Cardiac muscle cell (in vitro differentiated cells and primary cell): ENCODE data around the gene EIF3J. TPM values are rescaled to one million over a fixed set of nuclear protein-coding genes. Genes with fewer than 3 reads are reported as not detected.
"Not testable (repeated sequence)": the region's sequence is repeated elsewhere in the genome, so short reads cannot be mapped to it uniquely, and the experiment has no call there.

Experiments used
- DNase-seq, 2 donors: peaks; one replicate each; pipeline versions ENCODE4 v3.0.0 to v3.0.0-alpha.2; 2010 to 2017; ENCODE audit warnings: low read depth in 1 of 2, low spot score in 1 of 2
- H3K27ac ChIP-seq: fragments of 200-600 bp; sonication (generic); 2 replicates; pipeline ENCODE4 v1.5.1; 2016
- H3K27me3 ChIP-seq: fragments of 200-600 bp; sonication (generic); 2 replicates; pipeline ENCODE4 v1.6.0; 2016; ENCODE audit warnings: control low read depth
- H3K36me3 ChIP-seq: fragments of 200-600 bp; sonication (generic); 2 replicates; pipeline ENCODE4 v1.5.1; 2016; ENCODE audit warnings: control low read depth
- H3K4me1 ChIP-seq: fragments of 200-600 bp; sonication (generic); 2 replicates; pipeline ENCODE4 v1.8.1; 2017; ENCODE audit warnings: low read depth, mild to moderate bottlenecking, mixed run types
- H3K4me3 ChIP-seq: fragments of 200-600 bp; sonication (generic); 2 replicates; pipeline ENCODE4 v1.5.1; 2016; ENCODE audit warnings: mild to moderate bottlenecking
- H3K9me3 ChIP-seq: fragments of 200-600 bp; sonication (generic); 2 replicates; pipeline ENCODE4 v1.5.1; 2017; ENCODE audit warnings: low read depth, mild to moderate bottlenecking, control low read depth
- polyA plus RNA-seq: library from polyadenylated mRNA; unstranded; fragments of >200 nt; fragmentation: Nextera tagmentation; extraction: Ambion mirVana; gene quantifications from 2 replicates; pipeline ENCODE4 v1.2.1, GENCODE V29; 2016
- total RNA-seq: library from RNA; depleted of rRNA; stranded (reverse); fragments of >200 nt; gene quantifications from 2 replicates; pipeline ENCODE4 v1.2.3, GENCODE V29; 2016
- TF ChIP-seq, protein P1 (sequence below): IDR thresholded peaks from 2 replicates; pipeline ENCODE4 v1.5.1; 2012; ENCODE audit warnings: low read depth, mild to moderate bottlenecking, low read length

The EIF3J gene
- total and polyA plus RNA-seq, 2 experiments from 2014 or later = 29.7 to 55.7 TPM

DNA sequence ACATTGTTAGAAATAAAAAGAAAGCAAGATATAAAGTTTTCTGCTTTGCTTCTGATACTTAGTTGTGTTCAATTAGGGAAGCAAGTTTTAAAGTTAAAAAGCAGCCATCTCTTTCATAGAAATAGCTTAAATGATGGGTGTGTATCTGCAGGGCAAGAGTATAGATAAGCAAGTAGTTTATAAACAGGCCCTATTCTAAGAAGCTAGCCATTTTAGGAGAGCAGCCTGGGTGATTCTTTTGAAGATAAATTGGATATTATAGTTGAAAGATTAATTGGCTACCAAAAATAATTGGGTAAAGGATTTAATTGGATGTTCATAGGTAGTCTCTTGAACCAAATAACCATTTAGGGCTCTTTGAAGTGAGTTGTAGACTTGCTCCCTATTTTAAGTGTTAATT is 5.6 kb downstream of the EIF3J start:
- peak overlapping the region; percentile 45 for H3K27ac ChIP-seq
- TF ChIP-seq, protein P1, sequence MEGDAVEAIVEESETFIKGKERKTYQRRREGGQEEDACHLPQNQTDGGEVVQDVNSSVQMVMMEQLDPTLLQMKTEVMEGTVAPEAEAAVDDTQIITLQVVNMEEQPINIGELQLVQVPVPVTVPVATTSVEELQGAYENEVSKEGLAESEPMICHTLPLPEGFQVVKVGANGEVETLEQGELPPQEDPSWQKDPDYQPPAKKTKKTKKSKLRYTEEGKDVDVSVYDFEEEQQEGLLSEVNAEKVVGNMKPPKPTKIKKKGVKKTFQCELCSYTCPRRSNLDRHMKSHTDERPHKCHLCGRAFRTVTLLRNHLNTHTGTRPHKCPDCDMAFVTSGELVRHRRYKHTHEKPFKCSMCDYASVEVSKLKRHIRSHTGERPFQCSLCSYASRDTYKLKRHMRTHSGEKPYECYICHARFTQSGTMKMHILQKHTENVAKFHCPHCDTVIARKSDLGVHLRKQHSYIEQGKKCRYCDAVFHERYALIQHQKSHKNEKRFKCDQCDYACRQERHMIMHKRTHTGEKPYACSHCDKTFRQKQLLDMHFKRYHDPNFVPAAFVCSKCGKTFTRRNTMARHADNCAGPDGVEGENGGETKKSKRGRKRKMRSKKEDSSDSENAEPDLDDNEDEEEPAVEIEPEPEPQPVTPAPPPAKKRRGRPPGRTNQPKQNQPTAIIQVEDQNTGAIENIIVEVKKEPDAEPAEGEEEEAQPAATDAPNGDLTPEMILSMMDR = no peak
- no peaks in the 10 kb centered on the region for H3K9me3 ChIP-seq
- H3K27me3 ChIP-seq = no peaks in the 10 kb centered on the region
- H3K36me3 ChIP-seq = peaks cover 3% of the 10 kb centered on the region
- H3K4me3 ChIP-seq = no peak overlapping the region
- peaks cover 23% of the 10 kb centered on the region for H3K4me1 ChIP-seq
- DNase-seq = no peak

DNA sequence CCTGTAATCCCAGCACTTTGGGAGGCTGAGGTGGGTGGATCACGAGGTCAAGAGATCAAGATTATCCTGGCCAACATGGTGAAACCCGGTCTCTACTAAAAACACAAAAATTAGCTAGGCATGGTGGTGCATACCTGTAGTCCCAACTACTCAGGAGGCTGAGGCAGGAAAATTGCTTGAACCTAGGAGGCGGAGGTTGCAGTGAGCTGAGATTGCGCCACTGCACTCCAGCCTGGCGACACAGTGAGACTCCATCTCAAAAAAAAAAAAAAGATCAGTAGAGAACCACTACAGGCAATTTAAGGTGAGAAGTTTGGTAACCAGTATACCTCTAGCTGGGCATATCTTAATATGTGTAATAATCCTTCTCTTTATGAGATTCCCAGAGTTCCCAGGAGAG is 7.8 kb downstream of the EIF3J start:
- H3K27ac ChIP-seq, H3K4me3 ChIP-seq, DNase-seq, H3K27me3 ChIP-seq, H3K36me3 ChIP-seq, H3K9me3 ChIP-seq: not testable (repeated sequence)
- peaks cover 13% of the 10 kb centered on the region for H3K4me1 ChIP-seq

DNA sequence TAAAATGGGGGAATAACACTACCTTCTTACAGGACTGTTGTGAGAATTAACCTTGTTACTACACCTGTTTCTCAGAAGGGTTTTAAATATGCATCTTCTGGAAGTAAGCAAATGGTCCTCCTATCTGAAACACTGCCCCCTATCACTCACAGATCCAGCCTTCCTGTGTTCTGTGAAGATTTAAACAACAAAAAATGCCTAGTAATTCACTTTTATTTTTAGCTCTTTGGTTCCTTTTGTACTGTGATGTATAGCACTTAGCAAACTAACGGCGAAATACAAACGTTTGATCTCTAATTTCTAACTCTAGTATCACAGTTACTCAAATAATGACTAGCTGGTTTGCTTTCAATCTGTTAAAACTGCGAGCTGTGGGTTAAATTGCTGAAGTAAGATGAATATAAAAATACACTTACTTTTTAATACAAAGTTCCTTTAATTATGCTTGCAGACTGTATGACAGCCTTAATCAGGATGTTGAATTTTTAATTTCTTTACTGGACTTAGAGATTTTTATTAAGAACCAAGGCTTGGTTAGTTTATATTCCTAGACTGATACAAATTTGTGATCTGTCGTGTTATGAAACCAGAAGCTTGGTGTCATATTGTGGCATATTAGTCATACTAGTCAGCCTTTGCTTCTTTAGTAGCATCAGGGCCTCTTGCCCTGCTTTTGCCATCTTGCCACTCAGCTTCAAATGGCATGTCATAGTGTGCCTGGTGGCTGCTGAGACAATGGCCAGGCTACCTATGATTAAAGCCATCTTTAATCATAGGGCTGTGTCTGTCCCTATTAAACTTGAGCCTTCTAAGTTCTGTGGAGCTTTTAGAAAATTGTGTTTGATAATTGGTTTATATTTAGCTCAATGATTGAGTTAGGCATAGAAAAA is 9.2 kb downstream of the EIF3J start:
- Histone ChIP-seq H3K4me3 (no peak overlapping the region), H3K4me1 (peaks cover 13% of the 10 kb centered on the region), H3K27me3 (no peaks in the 10 kb centered on the region), H3K27ac (peak overlapping the region; percentile 43), H3K36me3 (no peaks in the 10 kb centered on the region), H3K9me3 (no peaks in the 10 kb centered on the region)
- DNase-seq = no peak
- TF ChIP-seq, protein P1 = peak; percentile 39

DNA sequence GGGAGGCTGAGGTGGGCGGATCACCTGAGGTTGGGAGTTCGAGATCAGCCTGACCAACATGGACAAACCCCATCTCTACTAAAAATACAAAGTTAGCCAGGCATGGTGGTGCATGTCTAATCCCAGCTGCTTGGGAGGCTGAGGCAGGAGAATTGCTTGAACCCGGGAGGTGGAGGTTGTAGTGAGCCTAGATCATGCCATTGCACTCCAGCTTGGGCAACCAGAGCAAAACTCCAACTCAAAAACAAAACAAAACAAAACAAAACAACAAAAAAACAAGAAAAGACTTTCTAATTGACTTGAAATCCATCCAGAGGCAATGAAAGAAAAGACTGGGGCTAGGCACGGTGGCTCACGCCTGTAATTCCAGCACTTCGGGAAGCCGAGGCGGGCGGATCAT is 12.2 kb downstream of the EIF3J start:
- H3K27me3 ChIP-seq, H3K4me1 ChIP-seq, H3K4me3 ChIP-seq, H3K9me3 ChIP-seq, H3K27ac ChIP-seq, DNase-seq: not testable (repeated sequence)
- H3K36me3 ChIP-seq = peaks cover 11% of the 10 kb centered on the region

DNA sequence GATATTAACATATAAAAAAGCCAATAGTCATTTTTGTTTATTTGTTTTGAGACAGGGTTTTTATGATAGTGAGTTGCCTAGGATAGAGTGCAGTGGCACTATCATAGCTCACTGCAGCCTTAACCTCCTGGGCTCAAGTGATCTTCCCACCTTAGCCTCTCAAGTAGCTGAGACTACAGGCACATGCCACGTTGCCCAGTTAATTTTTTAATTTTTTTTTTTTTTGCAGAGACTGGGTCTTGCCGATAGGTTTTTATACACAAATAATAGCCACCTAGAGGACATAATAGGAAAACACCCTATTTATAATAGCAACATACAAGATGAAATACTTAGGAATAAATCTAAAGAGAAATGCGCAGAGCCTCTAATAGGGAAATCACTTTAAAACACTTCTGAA is 13.3 kb downstream of the EIF3J start:
- H3K4me1 ChIP-seq = peaks cover 16% of the 10 kb centered on the region
- TF ChIP-seq, protein P1 = peak; percentile 42
- no peaks in the 10 kb centered on the region for H3K9me3 ChIP-seq
- peak in 1 of 2 donors; percentile 58 for DNase-seq
- H3K4me3 ChIP-seq = no peak overlapping the region
- H3K27ac ChIP-seq = no peak overlapping the region
- H3K36me3 ChIP-seq = peaks cover 11% of the 10 kb centered on the region
- no peaks in the 10 kb centered on the region for H3K27me3 ChIP-seq

DNA sequence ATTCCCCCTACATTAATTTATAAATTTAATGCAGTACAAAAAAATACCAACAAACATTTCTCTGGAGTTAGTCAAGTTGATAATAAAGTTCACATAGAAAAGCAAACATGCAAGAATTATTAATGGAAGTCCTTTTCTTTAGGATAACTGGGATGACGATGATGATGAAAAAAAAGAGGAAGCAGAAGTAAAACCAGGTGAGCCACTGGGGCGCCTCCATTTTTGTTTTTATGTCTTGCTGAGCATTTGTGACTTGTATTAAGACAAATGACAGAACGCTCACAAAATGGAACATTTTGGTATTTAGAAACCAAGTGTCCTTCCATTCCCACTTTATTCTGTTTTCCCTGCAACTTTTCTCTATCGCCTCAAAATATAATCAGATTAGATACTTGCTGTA is 13.8 kb downstream of the EIF3J start:
- H3K9me3 ChIP-seq = no peaks in the 10 kb centered on the region
- no peak for DNase-seq
- H3K36me3 ChIP-seq = peaks cover 11% of the 10 kb centered on the region
- no peak overlapping the region for H3K4me3 ChIP-seq
- peaks cover 19% of the 10 kb centered on the region for H3K4me1 ChIP-seq
- no peaks in the 10 kb centered on the region for H3K27me3 ChIP-seq
- TF ChIP-seq, protein P1 = no peak
- no peak overlapping the region for H3K27ac ChIP-seq
